ENCODE results near the gene SCFD2. TPM values are rescaled to one million over a fixed set of nuclear protein-coding genes. Genes with fewer than 3 reads are reported as not detected.
A peak's percentile ranks its signal among the peaks of the same experiment; 100 is the strongest.

The SCFD2 gene
- polyA plus RNA-seq, 3 donors, result 5.4 to 9.4 (median 6.7) TPM

GRCh38 chr4:52979821-52980590 is 385.9 kb downstream of the SCFD2 start:
- no peak overlapping the region for H3K4me3 ChIP-seq (replicated peaks in 1 of 3; ENCODE audit: low read depth in 2 of 3, low read length in 3 of 3)
- no peaks in the 10 kb centered on the region for H4K20me1 ChIP-seq (ENCODE audit: insufficient read depth, low read length)
- H2AFZ ChIP-seq (ENCODE audit: insufficient read depth, low read depth, low read length, poor library complexity, severe bottlenecking), result no peak overlapping the region
- H3K27ac ChIP-seq (ENCODE audit: low read depth in 1 of 2, low read length in 2 of 2), result no peak overlapping the region
- intact Hi-C loops (cut with micrococcal nuclease), result loop anchor here in 1 of 2 donors (5.0 kb wide), 2 partner anchors 433 to 603 kb away; no protein-coding TSS in a partner anchor
- H3K4me1 Mint-ChIP-seq, result no peaks in the 10 kb centered on the region
- H3K4me3 Mint-ChIP-seq, result no peak overlapping the region
- no peak for TF ChIP-seq CTCF (IDR thresholded peaks at IDR 0.05)
- H3K36me3 Mint-ChIP-seq, result no peaks in the 10 kb centered on the region
- no peaks in the 10 kb centered on the region for H3K9me3 ChIP-seq (replicated peaks in 1 of 2; ENCODE audit: control insufficient read depth in 1 of 2, insufficient read depth in 1 of 2, low read length in 2 of 2)
- H3K4me1 ChIP-seq (ENCODE audit: control insufficient read depth in 1 of 2, insufficient read depth in 2 of 2, low read length in 2 of 2), result no peaks in the 10 kb centered on the region
- no peak for DNase-seq
- no peak overlapping the region for H3K9ac ChIP-seq (ENCODE audit: insufficient read depth, low read length, poor library complexity, severe bottlenecking)
- H3K4me2 ChIP-seq (replicated peaks; ENCODE audit: extremely low read depth, low read length, poor library complexity, severe bottlenecking), result no peak overlapping the region
- no peak overlapping the region for H3K27ac Mint-ChIP-seq
- peaks cover 0 to 4% (median 3%) of the 10 kb centered on the region in 7 donors for H3K9me3 Mint-ChIP-seq
- no peaks in the 10 kb centered on the region for H3K79me2 ChIP-seq (ENCODE audit: insufficient read depth, low read length)
- no CpG with 5 or more reads among the region's 3 CpGs for WGBS (ENCODE audit: insufficient coverage)
- H3K27me3 ChIP-seq (ENCODE audit: control insufficient read depth in 2 of 2, insufficient read depth in 2 of 2, low read length in 2 of 2), result no peaks in the 10 kb centered on the region
- no peaks in the 10 kb centered on the region for H3K36me3 ChIP-seq (replicated peaks in 1 of 2; ENCODE audit: control insufficient read depth in 1 of 2, insufficient read depth in 2 of 2, low read length in 2 of 2)
- H3K27me3 Mint-ChIP-seq (ENCODE audit: low read depth in 3 of 3), result no peaks in the 10 kb centered on the region

GRCh38 chr4:52979020-52979419 is 386.8 kb downstream of the SCFD2 start:
- no peaks in the 10 kb centered on the region for H3K27me3 ChIP-seq (ENCODE audit: control insufficient read depth in 2 of 2, insufficient read depth in 2 of 2, low read length in 2 of 2)
- intact Hi-C loops (cut with micrococcal nuclease), result no loop called here
- DNase-seq, result no peak
- H3K4me3 Mint-ChIP-seq, result no peak overlapping the region
- no peaks in the 10 kb centered on the region for H3K4me1 ChIP-seq (ENCODE audit: control insufficient read depth in 1 of 2, insufficient read depth in 2 of 2, low read length in 2 of 2)
- no peak overlapping the region for H3K4me2 ChIP-seq (replicated peaks; ENCODE audit: extremely low read depth, low read length, poor library complexity, severe bottlenecking)
- no peak overlapping the region for H3K4me3 ChIP-seq (replicated peaks in 1 of 3; ENCODE audit: low read depth in 2 of 3, low read length in 3 of 3)
- H3K27ac ChIP-seq (ENCODE audit: low read depth in 1 of 2, low read length in 2 of 2), result no peak overlapping the region
- no peak for TF ChIP-seq CTCF (IDR thresholded peaks at IDR 0.05)
- no peaks in the 10 kb centered on the region for H3K79me2 ChIP-seq (ENCODE audit: insufficient read depth, low read length)
- no peaks in the 10 kb centered on the region for H3K27me3 Mint-ChIP-seq (ENCODE audit: low read depth in 3 of 3)
- H2AFZ ChIP-seq (ENCODE audit: insufficient read depth, low read depth, low read length, poor library complexity, severe bottlenecking), result no peak overlapping the region
- H3K9me3 Mint-ChIP-seq, result peaks cover 0 to 4% (median 3%) of the 10 kb centered on the region in 7 donors
- no peaks in the 10 kb centered on the region for H3K4me1 Mint-ChIP-seq
- H3K9ac ChIP-seq (ENCODE audit: insufficient read depth, low read length, poor library complexity, severe bottlenecking), result no peak overlapping the region
- H3K27ac Mint-ChIP-seq, result peak overlapping the region in 1 of 7 donors; percentile 42
- no peaks in the 10 kb centered on the region for H3K9me3 ChIP-seq (replicated peaks in 1 of 2; ENCODE audit: control insufficient read depth in 1 of 2, insufficient read depth in 1 of 2, low read length in 2 of 2)
- H4K20me1 ChIP-seq (ENCODE audit: insufficient read depth, low read length), result no peaks in the 10 kb centered on the region
- H3K36me3 ChIP-seq (replicated peaks in 1 of 2; ENCODE audit: control insufficient read depth in 1 of 2, insufficient read depth in 2 of 2, low read length in 2 of 2), result no peaks in the 10 kb centered on the region
- no CpG with 5 or more reads among the region's 1 CpG for WGBS (ENCODE audit: insufficient coverage)
- no peaks in the 10 kb centered on the region for H3K36me3 Mint-ChIP-seq
